ENCODE results near the gene SRPX2.

DNA sequence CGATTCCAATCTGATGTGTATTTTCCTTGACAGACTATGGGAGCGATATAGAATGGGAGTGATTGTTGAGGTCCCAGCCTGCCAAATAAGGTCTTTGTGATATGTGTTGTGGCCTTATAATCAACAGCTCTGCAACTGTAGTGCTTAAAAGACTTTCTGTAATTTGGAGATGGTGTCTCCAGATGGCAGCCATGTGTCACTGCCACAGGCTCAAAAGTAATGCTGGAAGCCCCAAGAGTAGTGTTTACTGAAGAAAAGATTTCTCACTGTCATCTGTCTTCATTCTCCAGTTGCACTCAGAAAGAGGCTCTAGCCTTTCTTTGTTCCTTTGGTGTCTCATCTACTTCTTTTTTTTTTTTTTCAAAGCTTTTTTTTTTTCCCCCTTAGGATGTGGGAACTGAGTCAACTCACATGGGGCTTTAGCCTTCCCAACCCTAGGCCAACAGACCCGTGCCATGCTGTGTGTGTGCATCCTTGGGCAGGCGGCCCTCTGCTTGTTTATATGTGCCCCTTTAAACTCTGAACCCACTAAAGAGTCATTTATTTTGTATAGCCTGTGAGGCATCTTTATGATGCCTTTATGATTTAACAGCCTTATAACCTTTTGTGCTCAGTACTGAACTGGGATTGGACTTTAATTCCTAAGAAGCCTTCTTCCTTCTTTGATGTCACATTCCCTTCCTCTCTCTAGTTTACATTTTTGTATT lies 15.6 kb downstream of the SRPX2 start:
- TF ChIP-seq, protein P1, sequence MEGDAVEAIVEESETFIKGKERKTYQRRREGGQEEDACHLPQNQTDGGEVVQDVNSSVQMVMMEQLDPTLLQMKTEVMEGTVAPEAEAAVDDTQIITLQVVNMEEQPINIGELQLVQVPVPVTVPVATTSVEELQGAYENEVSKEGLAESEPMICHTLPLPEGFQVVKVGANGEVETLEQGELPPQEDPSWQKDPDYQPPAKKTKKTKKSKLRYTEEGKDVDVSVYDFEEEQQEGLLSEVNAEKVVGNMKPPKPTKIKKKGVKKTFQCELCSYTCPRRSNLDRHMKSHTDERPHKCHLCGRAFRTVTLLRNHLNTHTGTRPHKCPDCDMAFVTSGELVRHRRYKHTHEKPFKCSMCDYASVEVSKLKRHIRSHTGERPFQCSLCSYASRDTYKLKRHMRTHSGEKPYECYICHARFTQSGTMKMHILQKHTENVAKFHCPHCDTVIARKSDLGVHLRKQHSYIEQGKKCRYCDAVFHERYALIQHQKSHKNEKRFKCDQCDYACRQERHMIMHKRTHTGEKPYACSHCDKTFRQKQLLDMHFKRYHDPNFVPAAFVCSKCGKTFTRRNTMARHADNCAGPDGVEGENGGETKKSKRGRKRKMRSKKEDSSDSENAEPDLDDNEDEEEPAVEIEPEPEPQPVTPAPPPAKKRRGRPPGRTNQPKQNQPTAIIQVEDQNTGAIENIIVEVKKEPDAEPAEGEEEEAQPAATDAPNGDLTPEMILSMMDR (conservative IDR thresholded peaks at IDR 0.05): no peak
- no peak for TF ChIP-seq EZH2 (IDR thresholded peaks at IDR 0.05; ENCODE audit: low read depth)

Data from PC-9 (cell line).